ENCODE data around the gene EXOC1L.

GRCh38 chr4:55871299-55871800 lies 51.8 kb downstream of the EXOC1L start:
- no peak for TF ChIP-seq CTCF (IDR thresholded peaks at IDR 0.05)
- TF ChIP-seq BHLHE40 (IDR thresholded peaks at IDR 0.05; ENCODE audit: low read depth, low read length): no peak
- TF ChIP-seq EP300 (IDR thresholded peaks at IDR 0.05): no peak
- no peak for TF ChIP-seq POLR2AphosphoS2 (conservative IDR thresholded peaks at IDR 0.05; ENCODE audit: low read length)
- TF ChIP-seq EHMT2 (IDR thresholded peaks at IDR 0.05; ENCODE audit: low read depth): no peak
- TF ChIP-seq SMC3 (IDR thresholded peaks at IDR 0.05): no peak

Data from A549 (cell line).